ENCODE data around the gene TUSC2.

Gene TUSC2

GRCh38 chr3:50327943-50328691, at the start of gene TUSC2:
TUSC2 (minus strand) TSS chr3:50328223; CDS start chr3:50328099, 124 bp downstream.
- Mint-ChIP-seq H3K4me1 (peaks cover 21 to 72% of the 10 kb centered on the region in 2 donors), H3K27ac (peak within 1 kb of the TSS; percentile 94), H3K27me3 (no peaks in the 10 kb centered on the region), H3K4me3 (peak within 1 kb of the TSS; percentile 93 to 95), H3K9me3 (no peaks in the 10 kb centered on the region), H3K36me3 (peaks cover 32 to 43% of the 10 kb centered on the region in 2 donors)
- peak; percentile 92 for DNase-seq
- ATAC-seq (replicated peaks): peak; percentile 94 to 96

GRCh38 chr3:50375258-50375931, 47.4 kb upstream of the TUSC2 start:
- Mint-ChIP-seq H3K27me3 (peaks cover 25 to 26% of the 10 kb centered on the region in 2 donors), H3K4me3 (no peak overlapping the region), H3K36me3 (no peaks in the 10 kb centered on the region), H3K4me1 (peaks cover 3 to 7% of the 10 kb centered on the region in 2 donors), H3K9me3 (no peaks in the 10 kb centered on the region), H3K27ac (no peak overlapping the region)
- ATAC-seq (replicated peaks) (peak in 1 of 2 donors; percentile 12), DNase-seq (no peak)

DNA sequence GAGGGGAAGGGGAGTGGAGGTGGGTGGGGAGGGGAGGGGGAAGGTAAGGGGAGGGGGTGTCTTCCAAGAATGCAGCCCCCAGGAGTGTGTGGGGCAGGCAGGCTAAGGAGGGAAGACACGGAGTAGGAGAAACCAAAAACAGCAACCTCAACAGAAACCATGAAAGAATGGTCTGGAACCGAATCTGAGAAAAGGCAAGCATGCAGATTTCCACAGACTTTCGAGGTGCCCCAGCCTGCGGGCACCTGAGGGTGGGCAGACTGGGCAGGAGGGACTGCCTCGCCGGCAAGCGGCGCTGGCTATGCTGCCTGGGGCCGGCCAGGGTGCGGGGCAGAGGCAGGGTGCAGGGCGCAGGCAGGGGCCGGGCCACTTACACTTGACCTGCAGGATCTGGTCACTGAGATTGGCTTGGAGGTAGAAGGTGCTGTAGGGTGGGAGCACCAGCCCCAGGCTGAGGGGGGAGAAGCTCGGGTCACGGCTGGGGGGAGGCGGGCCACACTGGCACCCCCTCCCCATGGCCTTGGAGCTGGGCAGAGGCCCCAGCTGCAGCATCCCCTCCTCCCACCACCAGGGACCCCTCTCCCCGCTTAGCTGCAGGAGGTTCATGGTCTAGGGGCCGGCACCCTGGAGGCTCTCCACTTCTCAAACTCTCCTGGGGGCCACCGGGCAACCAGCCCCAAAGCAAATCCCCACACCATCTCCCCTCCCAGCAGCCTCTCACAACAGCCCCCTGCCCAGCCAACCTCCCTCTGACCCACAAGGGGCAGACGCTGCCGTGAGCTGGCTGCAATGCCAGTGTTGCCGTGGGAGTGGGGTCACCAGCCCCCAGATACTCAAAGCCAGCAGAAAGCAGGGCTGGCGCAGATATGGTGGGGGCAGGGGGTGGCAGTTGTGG, 46.6 kb upstream of the TUSC2 start:
- H3K4me3 Mint-ChIP-seq: no peak overlapping the region
- ATAC-seq (replicated peaks) (no peak), DNase-seq (no peak)
- peaks cover 21 to 24% of the 10 kb centered on the region in 2 donors for H3K27me3 Mint-ChIP-seq
- H3K36me3 Mint-ChIP-seq: no peaks in the 10 kb centered on the region
- H3K27ac Mint-ChIP-seq: no peak overlapping the region
- no peaks in the 10 kb centered on the region for H3K9me3 Mint-ChIP-seq
- H3K4me1 Mint-ChIP-seq: peaks cover 3 to 7% of the 10 kb centered on the region in 2 donors

DNA sequence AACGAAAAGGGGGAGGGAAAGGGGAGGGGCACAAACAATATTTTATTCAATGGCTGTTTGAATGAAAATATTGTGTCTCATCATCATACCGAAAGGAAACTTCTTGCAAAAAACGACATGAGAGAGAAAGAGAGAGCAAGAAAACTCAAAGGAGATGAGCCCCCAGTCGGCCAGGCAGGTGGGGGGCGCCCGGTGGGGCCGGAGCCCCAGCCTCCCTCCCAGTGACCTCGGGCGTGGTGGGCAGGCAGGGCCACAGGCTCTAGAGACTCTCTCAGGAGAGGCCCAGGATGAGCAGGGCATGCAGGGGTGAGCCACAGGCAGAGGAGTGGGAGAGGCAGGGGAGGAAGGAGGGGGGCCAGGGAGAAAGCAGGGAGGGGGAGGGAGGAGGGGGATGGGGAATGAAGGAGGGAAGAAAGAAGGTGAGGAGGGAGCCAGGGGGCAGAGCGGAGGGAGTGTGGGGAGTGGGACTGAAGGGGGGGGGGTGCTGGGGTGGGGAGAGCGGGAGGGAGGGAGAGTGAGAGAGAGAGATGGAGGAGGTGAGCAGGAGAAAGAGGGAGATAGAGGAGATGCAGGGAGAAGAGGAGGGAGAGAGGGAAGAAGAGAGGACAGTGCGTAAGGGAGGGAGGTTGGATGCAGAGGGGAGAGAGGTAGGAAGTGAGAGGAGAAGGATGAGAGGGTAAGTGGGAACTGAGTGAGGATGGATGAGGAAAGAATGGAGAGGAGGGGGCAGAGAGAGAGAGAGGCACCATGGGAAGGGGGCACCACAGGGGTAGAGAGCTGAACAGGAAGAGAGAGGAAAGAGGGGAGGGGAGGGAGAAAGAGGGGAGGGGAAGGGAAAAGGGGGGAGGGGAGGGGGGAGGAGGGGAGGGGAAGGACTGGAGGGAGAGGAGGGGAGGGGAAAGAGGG, 45.4 kb upstream of the TUSC2 start:
- H3K27me3 Mint-ChIP-seq: peaks cover 26% of the 10 kb centered on the region in 2 donors

DNA sequence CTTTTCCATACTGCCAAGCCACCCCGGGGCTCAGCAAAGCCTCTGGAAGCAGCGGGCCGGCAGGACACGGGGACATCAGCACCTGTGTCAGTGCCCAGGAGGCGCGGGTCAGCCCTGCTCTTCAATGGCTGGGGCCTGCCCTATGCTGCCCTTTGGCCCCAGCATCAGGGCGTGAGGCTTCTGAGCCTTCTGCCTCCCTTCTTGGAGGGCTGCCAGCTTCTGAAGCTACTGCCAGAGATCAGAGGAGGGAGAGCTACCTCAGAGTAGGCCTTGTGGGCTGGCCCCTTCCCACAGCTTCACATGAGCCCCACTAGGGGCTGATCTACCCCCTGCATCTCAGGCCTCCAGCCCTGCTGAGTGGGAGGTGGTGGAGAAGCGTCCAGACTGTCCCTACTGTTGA, 44.3 kb upstream of the TUSC2 start:
- DNase-seq: no peak
- Mint-ChIP-seq H3K36me3 (no peaks in the 10 kb centered on the region), H3K27me3 (peaks cover 21 to 26% of the 10 kb centered on the region in 2 donors), H3K9me3 (no peaks in the 10 kb centered on the region), H3K4me3 (no peak overlapping the region), H3K27ac (no peak overlapping the region), H3K4me1 (peaks cover 3 to 7% of the 10 kb centered on the region in 2 donors)
- ATAC-seq (replicated peaks): no peak

More for the DNA sequence above, 45.4 kb upstream of the TUSC2 start:
- H3K4me3 Mint-ChIP-seq: no peak overlapping the region
- ATAC-seq (replicated peaks) (no peak), DNase-seq (no peak)
- H3K4me1 Mint-ChIP-seq: peaks cover 3 to 7% of the 10 kb centered on the region in 2 donors
- no peaks in the 10 kb centered on the region for H3K9me3 Mint-ChIP-seq
- no peak overlapping the region for H3K27ac Mint-ChIP-seq
- H3K36me3 Mint-ChIP-seq: no peaks in the 10 kb centered on the region

GRCh38 chr3:50371133-50371685, 43.2 kb upstream of the TUSC2 start:
- Mint-ChIP-seq H3K9me3 (no peaks in the 10 kb centered on the region), H3K27ac (peak overlapping the region; percentile 51), H3K4me3 (no peak overlapping the region), H3K4me1 (peaks cover 3 to 8% of the 10 kb centered on the region in 2 donors), H3K27me3 (peaks cover 21 to 26% of the 10 kb centered on the region in 2 donors), H3K36me3 (no peaks in the 10 kb centered on the region)
- ATAC-seq (replicated peaks) (peak in 1 of 2 donors; percentile 41), DNase-seq (no peak)

DNA sequence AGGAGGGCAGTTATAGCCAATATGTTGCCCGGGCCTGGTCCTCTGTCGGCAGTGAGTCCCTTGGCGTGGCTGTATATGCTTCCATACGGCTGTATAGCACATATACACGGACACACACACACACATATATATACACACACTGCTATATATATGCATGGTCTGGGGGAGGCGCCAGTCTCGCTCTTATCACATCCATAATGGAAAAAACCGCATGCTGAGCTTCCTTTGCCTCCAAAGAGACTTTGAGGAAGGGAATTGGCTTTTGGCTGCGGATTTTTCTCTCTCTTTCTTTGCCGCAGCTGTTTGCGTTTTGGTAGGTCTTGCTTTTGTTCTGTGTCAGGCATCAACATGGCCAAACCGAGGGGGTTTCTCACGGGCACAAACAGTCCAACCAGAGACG, 42.6 kb upstream of the TUSC2 start:
- ATAC-seq (replicated peaks) (no peak), DNase-seq (no peak)
- H3K9me3 Mint-ChIP-seq: no peaks in the 10 kb centered on the region
- peaks cover 21 to 26% of the 10 kb centered on the region in 2 donors for H3K27me3 Mint-ChIP-seq
- H3K4me3 Mint-ChIP-seq: no peak overlapping the region
- peaks cover 5 to 15% of the 10 kb centered on the region in 2 donors for H3K4me1 Mint-ChIP-seq
- no peak overlapping the region for H3K27ac Mint-ChIP-seq
- H3K36me3 Mint-ChIP-seq: no peaks in the 10 kb centered on the region

GRCh38 chr3:50369012-50369670, 41.1 kb upstream of the TUSC2 start:
- H3K4me3 Mint-ChIP-seq: no peak overlapping the region
- H3K9me3 Mint-ChIP-seq: no peaks in the 10 kb centered on the region
- no peak for DNase-seq
- no peak for ATAC-seq (replicated peaks)
- peaks cover 21 to 26% of the 10 kb centered on the region in 2 donors for H3K27me3 Mint-ChIP-seq
- H3K4me1 Mint-ChIP-seq: peaks cover 11 to 27% of the 10 kb centered on the region in 2 donors
- H3K36me3 Mint-ChIP-seq: no peaks in the 10 kb centered on the region
- H3K27ac Mint-ChIP-seq: no peak overlapping the region

DNA sequence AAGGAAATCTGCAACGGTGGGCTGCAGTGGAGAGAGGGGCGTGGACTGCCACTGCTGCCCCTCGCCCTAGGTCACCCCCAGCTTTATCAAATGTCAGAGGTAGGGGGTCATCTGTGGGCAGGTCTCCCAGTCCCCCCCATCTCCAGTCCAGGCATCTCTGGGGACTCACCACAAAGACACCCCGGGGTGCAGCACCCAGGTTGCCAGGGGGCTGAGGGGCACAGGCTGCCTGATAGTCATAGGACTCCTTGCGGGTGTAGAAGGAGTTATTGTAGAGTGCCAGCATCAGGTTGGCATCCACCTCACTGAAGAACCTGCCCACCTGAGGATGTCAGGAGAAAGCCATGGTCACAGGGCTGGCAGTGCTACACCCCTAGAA, 37.8 kb upstream of the TUSC2 start:
- DNase-seq (no peak), ATAC-seq (replicated peaks) (no peak)
- peak overlapping the region; percentile 89 to 92 for H3K4me3 Mint-ChIP-seq
- no peaks in the 10 kb centered on the region for H3K36me3 Mint-ChIP-seq
- H3K27ac Mint-ChIP-seq: peak overlapping the region; percentile 93
- H3K4me1 Mint-ChIP-seq: peaks cover 10 to 22% of the 10 kb centered on the region in 2 donors
- no peaks in the 10 kb centered on the region for H3K9me3 Mint-ChIP-seq
- H3K27me3 Mint-ChIP-seq: peaks cover 7 to 8% of the 10 kb centered on the region in 2 donors

DNA sequence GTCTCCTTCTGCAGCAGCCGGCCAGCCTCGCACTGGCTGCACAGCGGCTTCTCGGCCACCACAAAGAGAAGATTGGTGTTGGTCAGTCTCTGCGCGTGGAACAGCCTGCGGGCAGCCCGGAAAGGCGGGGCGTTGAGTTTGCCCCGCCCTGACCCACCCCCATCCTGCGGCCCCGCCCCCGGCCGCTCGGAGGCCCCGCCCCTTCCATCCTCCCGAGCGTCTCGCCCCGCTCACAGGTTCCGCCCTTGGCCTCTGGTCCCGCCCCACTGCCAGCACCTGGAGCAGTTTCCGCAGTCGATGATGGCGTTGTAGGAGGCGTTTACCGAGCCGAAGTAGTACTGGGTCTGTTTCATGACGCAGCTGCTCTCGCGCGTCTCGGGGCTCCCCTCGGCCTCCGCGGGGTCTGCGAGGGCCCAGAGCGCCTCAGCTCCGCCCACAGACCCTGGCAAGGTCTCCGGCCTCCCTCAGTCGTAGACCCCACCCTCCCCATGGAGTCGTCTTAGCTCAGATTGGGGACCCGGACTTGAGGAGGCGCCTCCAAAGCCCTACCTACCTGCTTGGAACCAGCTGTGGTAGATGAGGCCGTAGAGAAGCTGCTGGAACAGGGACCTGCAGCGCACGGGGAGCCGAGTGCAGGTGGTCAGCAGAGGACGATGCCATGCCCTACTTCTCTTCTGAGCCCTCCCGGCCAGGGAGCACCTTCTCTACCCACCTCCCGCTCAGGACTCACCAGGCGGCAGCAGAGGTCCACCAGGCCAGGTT, 37.2 kb upstream of the TUSC2 start:
- Mint-ChIP-seq H3K4me1 (peaks cover 10 to 22% of the 10 kb centered on the region in 2 donors), H3K4me3 (peak overlapping the region; percentile 89 to 92)

GRCh38 chr3:50364573-50365079, 36.6 kb upstream of the TUSC2 start:
- H3K27ac Mint-ChIP-seq: peak overlapping the region; percentile 85
- ATAC-seq (replicated peaks) (peak; percentile 32 to 39), DNase-seq (peak; percentile 16)
- H3K27me3 Mint-ChIP-seq: peaks cover 3 to 6% of the 10 kb centered on the region in 2 donors
- H3K4me1 Mint-ChIP-seq: peaks cover 13 to 29% of the 10 kb centered on the region in 2 donors
- H3K9me3 Mint-ChIP-seq: no peaks in the 10 kb centered on the region
- H3K36me3 Mint-ChIP-seq: no peaks in the 10 kb centered on the region
- peak overlapping the region; percentile 89 to 92 for H3K4me3 Mint-ChIP-seq

More for the DNA sequence above, 37.2 kb upstream of the TUSC2 start:
- Mint-ChIP-seq H3K27me3 (peaks cover 6 to 7% of the 10 kb centered on the region in 2 donors), H3K36me3 (no peaks in the 10 kb centered on the region), H3K9me3 (no peaks in the 10 kb centered on the region), H3K27ac (peak overlapping the region; percentile 93)
- peak; percentile 84 for DNase-seq
- peak; percentile 96 for ATAC-seq (replicated peaks)

DNA sequence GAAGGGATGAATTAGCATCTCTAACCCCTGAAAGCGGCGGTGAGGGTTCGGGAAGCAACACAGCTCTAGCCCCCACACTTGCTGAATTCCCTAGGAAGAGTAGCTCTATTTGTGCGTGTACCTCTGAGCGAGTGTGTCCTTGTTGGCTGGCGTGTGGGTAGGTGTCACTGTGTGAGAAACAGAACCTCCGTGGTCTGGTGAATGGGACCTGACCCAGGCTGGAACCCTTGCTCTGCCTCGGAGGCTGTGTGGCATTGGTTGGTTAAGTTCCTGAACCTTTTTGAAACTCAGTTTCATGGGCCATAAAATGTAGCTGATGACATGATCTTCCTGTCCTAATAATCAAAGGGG, 31.7 kb upstream of the TUSC2 start:
- DNase-seq (no peak), ATAC-seq (replicated peaks) (peak; percentile 24 to 28)
- H3K27ac Mint-ChIP-seq: peak overlapping the region; percentile 99
- H3K36me3 Mint-ChIP-seq: peaks cover 9 to 25% of the 10 kb centered on the region in 2 donors
- H3K9me3 Mint-ChIP-seq: no peaks in the 10 kb centered on the region
- H3K4me1 Mint-ChIP-seq: peaks cover 40 to 58% of the 10 kb centered on the region in 2 donors
- H3K4me3 Mint-ChIP-seq: peak overlapping the region; percentile 96 to 99
- no peaks in the 10 kb centered on the region for H3K27me3 Mint-ChIP-seq
